GM12878 (cell line): ENCODE data around the gene ERP44. TPM values are rescaled to one million over a fixed set of nuclear protein-coding genes. Genes with fewer than 3 reads are reported as not detected.

Experiments
- BRCA1 ChIP-seq: IDR thresholded peaks from 2 replicates; pipeline ENCODE4 v1.6.1; 2011; ENCODE audit warnings: low read depth, low read length, improper control_type of control experiment
- DPF2 ChIP-seq: fragments of 450-650 bp; IDR thresholded peaks from 2 replicates; pipeline ENCODE4 v1.6.1; 2017; ENCODE audit warnings: mild to moderate bottlenecking
- EP300 ChIP-seq, 2 experiments: fragments of 150-350 bp in 1 of 2; IDR thresholded peaks; 2 replicates each; pipeline ENCODE4 v1.6.1; 2011 to 2012; ENCODE audit warnings: low read depth in 2 of 2, low read length in 2 of 2, borderline replicate concordance in 1 of 2, improper control_type of control experiment in 1 of 2, inconsistent platforms in 1 of 2; ENCODE audit not compliant: control insufficient read depth in 1 of 2
- HSF1 ChIP-seq: fragments of 150-350 bp; IDR thresholded peaks from 2 replicates; pipeline ENCODE4 v1.6.1; 2014; ENCODE audit warnings: mild to moderate bottlenecking, low read depth, low read length
- IRF4 ChIP-seq: IDR thresholded peaks from 2 replicates; pipeline ENCODE4 v1.6.1; 2011; ENCODE audit warnings: low read depth, low read length
- IRF5 ChIP-seq: fragments of 450-650 bp; IDR thresholded peaks from 2 replicates; pipeline ENCODE4 v1.6.1; 2017; ENCODE audit warnings: borderline replicate concordance
- MEF2A ChIP-seq: IDR thresholded peaks from 2 replicates; pipeline ENCODE4 v1.6.1; 2011; ENCODE audit warnings: low read depth, mild to moderate bottlenecking, low read length, moderate library complexity; ENCODE audit not compliant: insufficient read depth
- MLLT1 ChIP-seq: fragments of 450-650 bp; IDR thresholded peaks from 2 replicates; pipeline ENCODE4 v1.6.1; 2016; ENCODE audit warnings: mild to moderate bottlenecking
- MTA3 ChIP-seq: IDR thresholded peaks from 2 replicates; pipeline ENCODE4 v1.6.1; 2012; ENCODE audit warnings: low read length, inconsistent platforms, borderline replicate concordance
- PAX5 ChIP-seq: IDR thresholded peaks from 2 replicates; pipeline ENCODE4 v1.6.1; 2011; ENCODE audit warnings: low read depth, low read length, borderline replicate concordance
- POU2F2 ChIP-seq: IDR thresholded peaks from 3 replicates; pipeline ENCODE4 v1.6.1; 2011; ENCODE audit warnings: low read depth, mild to moderate bottlenecking, low read length, borderline replicate concordance
- SMC3 ChIP-seq: IDR thresholded peaks from 2 replicates; pipeline ENCODE4 v1.6.1; 2011; ENCODE audit warnings: low read length, improper control_type of control experiment, borderline replicate concordance
- STAT1 ChIP-seq: fragments of 450-650 bp; conservative IDR thresholded peaks from 2 replicates; pipeline ENCODE4 v1.6.1; 2014; ENCODE audit warnings: antibody characterized with exemption, mild to moderate bottlenecking
- STAT3 ChIP-seq: IDR thresholded peaks from 2 replicates; pipeline ENCODE4 v1.6.1; 2011; ENCODE audit warnings: low read depth, low read length, improper control_type of control experiment
- TCF3 ChIP-seq: IDR thresholded peaks from 2 replicates; pipeline ENCODE4 v1.6.1; 2012; ENCODE audit warnings: low read depth, mild to moderate bottlenecking, low read length, borderline replicate concordance; ENCODE audit not compliant: insufficient read depth
- ZBED1 ChIP-seq: IDR thresholded peaks from 2 replicates; pipeline ENCODE4 v1.6.1; 2016; ENCODE audit warnings: borderline replicate concordance
- polyA plus RNA-seq, 11 experiments: library from polyadenylated mRNA; depleted of rRNA in 4 of 11; unstranded in 6 of 11; stranded (reverse) in 5 of 11; fragments of >200 nt; fragmentation: Nextera tagmentation in 4 of 11; fragmentation: Illumina TruSeq in 1 of 11; extraction: Ambion mirVana in 4 of 11; extraction: Trizol in 1 of 11; gene quantifications; 1 replicate in 1 of 11; 2 replicates in 10 of 11; pipeline versions ENCODE4 v1.2.1 to v1.2.3, GENCODE V29; 2011 to 2016; ENCODE audit warnings: inconsistent platforms in 2 of 11, missing spikeins in 2 of 11, low read depth in 1 of 11
- total RNA-seq, 4 experiments: library from RNA; depleted of rRNA in 3 of 4; stranded (reverse); fragments of >200 nt in 3 of 4; fragmentation: Illumina TruSeq in 1 of 4; extraction: Trizol in 1 of 4; gene quantifications; 2 replicates each; pipeline versions ENCODE4 v1.2.1 to v1.2.3, GENCODE V29; 2013 to 2021
- TF ChIP-seq, protein P1 (sequence below): IDR thresholded peaks from 2 replicates; pipeline ENCODE4 v1.6.1; 2012; ENCODE audit warnings: improper control_type of control experiment, low read depth, low read length; ENCODE audit not compliant: insufficient replicate concordance
- TF ChIP-seq, protein P2 (sequence below): fragments of 450-650 bp; IDR thresholded peaks from 2 replicates; pipeline ENCODE4 v1.6.1; 2017; ENCODE audit warnings: mild to moderate bottlenecking, low read depth, inconsistent platforms; ENCODE audit not compliant: poor library complexity, severe bottlenecking

ERP44 gene
- total and polyA plus RNA-seq, 10 of the 15 experiments (the other 5 are each of a cell fraction or from before 2014, with no cell fraction given): 11.5 to 52.4 (median 20.2) TPM

GRCh38 chr9:99953861-99954507 lies 144.8 kb downstream of the ERP44 start (continued):
- TF ChIP-seq, protein P1, sequence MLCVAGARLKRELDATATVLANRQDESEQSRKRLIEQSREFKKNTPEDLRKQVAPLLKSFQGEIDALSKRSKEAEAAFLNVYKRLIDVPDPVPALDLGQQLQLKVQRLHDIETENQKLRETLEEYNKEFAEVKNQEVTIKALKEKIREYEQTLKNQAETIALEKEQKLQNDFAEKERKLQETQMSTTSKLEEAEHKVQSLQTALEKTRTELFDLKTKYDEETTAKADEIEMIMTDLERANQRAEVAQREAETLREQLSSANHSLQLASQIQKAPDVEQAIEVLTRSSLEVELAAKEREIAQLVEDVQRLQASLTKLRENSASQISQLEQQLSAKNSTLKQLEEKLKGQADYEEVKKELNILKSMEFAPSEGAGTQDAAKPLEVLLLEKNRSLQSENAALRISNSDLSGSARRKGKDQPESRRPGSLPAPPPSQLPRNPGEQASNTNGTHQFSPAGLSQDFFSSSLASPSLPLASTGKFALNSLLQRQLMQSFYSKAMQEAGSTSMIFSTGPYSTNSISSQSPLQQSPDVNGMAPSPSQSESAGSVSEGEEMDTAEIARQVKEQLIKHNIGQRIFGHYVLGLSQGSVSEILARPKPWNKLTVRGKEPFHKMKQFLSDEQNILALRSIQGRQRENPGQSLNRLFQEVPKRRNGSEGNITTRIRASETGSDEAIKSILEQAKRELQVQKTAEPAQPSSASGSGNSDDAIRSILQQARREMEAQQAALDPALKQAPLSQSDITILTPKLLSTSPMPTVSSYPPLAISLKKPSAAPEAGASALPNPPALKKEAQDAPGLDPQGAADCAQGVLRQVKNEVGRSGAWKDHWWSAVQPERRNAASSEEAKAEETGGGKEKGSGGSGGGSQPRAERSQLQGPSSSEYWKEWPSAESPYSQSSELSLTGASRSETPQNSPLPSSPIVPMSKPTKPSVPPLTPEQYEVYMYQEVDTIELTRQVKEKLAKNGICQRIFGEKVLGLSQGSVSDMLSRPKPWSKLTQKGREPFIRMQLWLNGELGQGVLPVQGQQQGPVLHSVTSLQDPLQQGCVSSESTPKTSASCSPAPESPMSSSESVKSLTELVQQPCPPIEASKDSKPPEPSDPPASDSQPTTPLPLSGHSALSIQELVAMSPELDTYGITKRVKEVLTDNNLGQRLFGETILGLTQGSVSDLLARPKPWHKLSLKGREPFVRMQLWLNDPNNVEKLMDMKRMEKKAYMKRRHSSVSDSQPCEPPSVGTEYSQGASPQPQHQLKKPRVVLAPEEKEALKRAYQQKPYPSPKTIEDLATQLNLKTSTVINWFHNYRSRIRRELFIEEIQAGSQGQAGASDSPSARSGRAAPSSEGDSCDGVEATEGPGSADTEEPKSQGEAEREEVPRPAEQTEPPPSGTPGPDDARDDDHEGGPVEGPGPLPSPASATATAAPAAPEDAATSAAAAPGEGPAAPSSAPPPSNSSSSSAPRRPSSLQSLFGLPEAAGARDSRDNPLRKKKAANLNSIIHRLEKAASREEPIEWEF: peak; percentile 75
- TF ChIP-seq TCF3: no peak
- peak; percentile 56; the same call in 1 of the 2 replicates for TF ChIP-seq IRF4
- peak; percentile 57; the same call in 1 of the 2 replicates for TF ChIP-seq ZBED1
- TF ChIP-seq DPF2: no peak
- TF ChIP-seq, protein P2, sequence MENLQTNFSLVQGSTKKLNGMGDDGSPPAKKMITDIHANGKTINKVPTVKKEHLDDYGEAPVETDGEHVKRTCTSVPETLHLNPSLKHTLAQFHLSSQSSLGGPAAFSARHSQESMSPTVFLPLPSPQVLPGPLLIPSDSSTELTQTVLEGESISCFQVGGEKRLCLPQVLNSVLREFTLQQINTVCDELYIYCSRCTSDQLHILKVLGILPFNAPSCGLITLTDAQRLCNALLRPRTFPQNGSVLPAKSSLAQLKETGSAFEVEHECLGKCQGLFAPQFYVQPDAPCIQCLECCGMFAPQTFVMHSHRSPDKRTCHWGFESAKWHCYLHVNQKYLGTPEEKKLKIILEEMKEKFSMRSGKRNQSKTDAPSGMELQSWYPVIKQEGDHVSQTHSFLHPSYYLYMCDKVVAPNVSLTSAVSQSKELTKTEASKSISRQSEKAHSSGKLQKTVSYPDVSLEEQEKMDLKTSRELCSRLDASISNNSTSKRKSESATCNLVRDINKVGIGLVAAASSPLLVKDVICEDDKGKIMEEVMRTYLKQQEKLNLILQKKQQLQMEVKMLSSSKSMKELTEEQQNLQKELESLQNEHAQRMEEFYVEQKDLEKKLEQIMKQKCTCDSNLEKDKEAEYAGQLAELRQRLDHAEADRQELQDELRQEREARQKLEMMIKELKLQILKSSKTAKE: peak; percentile 47
- no peak for TF ChIP-seq POU2F2
- no peak for TF ChIP-seq STAT3
- no peak for TF ChIP-seq STAT1
- no peak for TF ChIP-seq SMC3
- peak; percentile 92 for TF ChIP-seq MEF2A
- TF ChIP-seq BRCA1: no peak
- TF ChIP-seq PAX5: no peak
- TF ChIP-seq EP300 (IDR thresholded peaks at IDR 0.05; ENCODE audit: borderline replicate concordance in 1 of 2, control insufficient read depth in 1 of 2, low read depth in 2 of 2, low read length in 2 of 2): peak in 1 of 2 experiments; percentile 49; a peak in 1 of 4 replicates
- no peak for TF ChIP-seq IRF5
- TF ChIP-seq HSF1: no peak
- no peak for TF ChIP-seq MTA3
- no peak for TF ChIP-seq MLLT1
